Measurements from ENCODE around the gene INPP4A. TPM values are rescaled to one million over a fixed set of nuclear protein-coding genes. Genes with fewer than 3 reads are reported as not detected.

INPP4A gene
- total and polyA plus RNA-seq, 8 donors = 4.0 to 13.4 (median 7.3) TPM

GRCh38 chr2:98474979-98475632, 30.4 kb downstream of the INPP4A start:
- 89 to 97% methylated on average over 5 of the region's 5 CpGs for WGBS, 2 donors
- ATAC-seq (no peak), DNase-seq (no peak), FAIRE-seq (no peak)
- no peak overlapping the region for H3K27ac ChIP-seq
- H3K4me3 ChIP-seq = no peak overlapping the region
- H3K36me3 ChIP-seq = no peaks in the 10 kb centered on the region
- TF ChIP-seq CTCF (IDR thresholded peaks at IDR 0.05) = no peak
- H3K27me3 ChIP-seq = no peaks in the 10 kb centered on the region
- intact Hi-C loops (cut with DNase I) = no loop called here
- H3K9me3 ChIP-seq = no peaks in the 10 kb centered on the region
- H3K4me1 ChIP-seq = peaks cover 9 to 31% (median 14%) of the 10 kb centered on the region in 3 donors

GRCh38 chr2:98476192-98476868, 31.7 kb downstream of the INPP4A start:
- H3K4me3 ChIP-seq = no peak overlapping the region
- DNase-seq = peak in 1 of 6 donors; percentile 29
- no peak for FAIRE-seq
- TF ChIP-seq CTCF (IDR thresholded peaks at IDR 0.05) = no peak
- WGBS, 2 donors = 70 to 75% methylated on average over 9 of the region's 9 CpGs
- intact Hi-C loops (cut with DNase I) = no loop called here
- no peaks in the 10 kb centered on the region for H3K9me3 ChIP-seq
- peaks cover 4 to 28% (median 20%) of the 10 kb centered on the region in 3 donors for H3K4me1 ChIP-seq
- ATAC-seq = peak in 3 of 4 donors; percentile 32 to 50 (median 42)
- no peaks in the 10 kb centered on the region for H3K27me3 ChIP-seq
- no peaks in the 10 kb centered on the region for H3K36me3 ChIP-seq
- no peak overlapping the region for H3K27ac ChIP-seq

- no peaks in the 10 kb centered on the region for H3K9me3 ChIP-seq
- 96 to 98% methylated on average over 10 of the region's 10 CpGs for WGBS, 2 donors
- intact Hi-C loops (cut with DNase I) = no loop called here
- no peak overlapping the region for H3K4me3 ChIP-seq
- DNase-seq (no peak), ATAC-seq (no peak), FAIRE-seq (no peak)
- no peak for TF ChIP-seq CTCF (IDR thresholded peaks at IDR 0.05)
- peaks cover 4 to 22% (median 20%) of the 10 kb centered on the region in 3 donors for H3K4me1 ChIP-seq
- H3K27me3 ChIP-seq = no peaks in the 10 kb centered on the region
- no peak overlapping the region for H3K27ac ChIP-seq
- no peaks in the 10 kb centered on the region for H3K36me3 ChIP-seq
Measured at GRCh38 chr2:98477036-98477435, 32.4 kb downstream of the INPP4A start.

GRCh38 chr2:98477506-98477905, 32.8 kb downstream of the INPP4A start:
- Histone ChIP-seq H3K27ac (no peak overlapping the region), H3K9me3 (no peaks in the 10 kb centered on the region), H3K27me3 (no peaks in the 10 kb centered on the region), H3K4me1 (peaks cover 4 to 22% (median 20%) of the 10 kb centered on the region in 3 donors), H3K4me3 (no peak overlapping the region), H3K36me3 (no peaks in the 10 kb centered on the region)
- FAIRE-seq = no peak
- no peak for ATAC-seq
- no peak for TF ChIP-seq CTCF (IDR thresholded peaks at IDR 0.05)
- DNase-seq = no peak
- intact Hi-C loops (cut with DNase I) = no loop called here
- 92 to 97% methylated on average over 5 of the region's 5 CpGs for WGBS, 2 donors

- DNase-seq (no peak), FAIRE-seq (no peak), ATAC-seq (no peak)
- WGBS, 2 donors = 91 to 94% methylated on average over 8 of the region's 8 CpGs
- H3K27ac ChIP-seq = no peak overlapping the region
- H3K27me3 ChIP-seq = no peaks in the 10 kb centered on the region
- no peaks in the 10 kb centered on the region for H3K36me3 ChIP-seq
- intact Hi-C loops (cut with DNase I) = no loop called here
- no peaks in the 10 kb centered on the region for H3K9me3 ChIP-seq
- TF ChIP-seq CTCF (IDR thresholded peaks at IDR 0.05) = no peak
- H3K4me3 ChIP-seq = no peak overlapping the region
- H3K4me1 ChIP-seq = peaks cover 4 to 22% (median 20%) of the 10 kb centered on the region in 3 donors
Measured at GRCh38 chr2:98478088-98478551, 33.5 kb downstream of the INPP4A start.

Measured in pancreas (tissue), 10 donors.